Endothelial cell of umbilical vein (primary cell): ENCODE results near the gene CENATAC. TPM values are rescaled to one million over a fixed set of nuclear protein-coding genes. Genes with fewer than 3 reads are reported as not detected.

Source experiments
- BruUV-seq: library from RNA; stranded (reverse); fragments of 400-500 nt; replicated peaks from 2 replicates; lab custom pipeline; 2021; lab: Mats Ljungman, UMichigan
- CTCF ChIA-PET: fragments of 300-600, 350-600 bp; sonication (Branson Sonifier 250); formaldehyde crosslinking; loops from one replicate; lab custom pipeline; 2021; ENCODE audit warnings: antibody characterized with exemption, inconsistent platforms; lab: Charles Lee
- POLR2A ChIA-PET: fragments of 300-600, 350-600 bp; sonication (Branson Sonifier 250); formaldehyde crosslinking; loops from one replicate; lab custom pipeline; 2021; ENCODE audit warnings: antibody characterized with exemption, inconsistent platforms; lab: Charles Lee
- DNase-seq: peaks from one replicate; pipeline ENCODE4 v3.0.0-alpha.2; 2011; ENCODE audit warnings: low read depth, low spot score
- FAIRE-seq: peaks from 2 replicates; lab custom pipeline; 2011; peaks lifted over from hg19 to GRCh38; lab: Jason Lieb, UNC
- H2AFZ ChIP-seq: 2 replicates; pipeline ENCODE4 v1.6.0; 2012; ENCODE audit warnings: low read depth, low read length, control low read depth, inconsistent platforms
- H3K27ac ChIP-seq: 2 replicates; pipeline ENCODE4 v1.5.1; 2011; ENCODE audit warnings: low read depth, mild to moderate bottlenecking, control low read depth, low read length, moderate library complexity; ENCODE audit not compliant: insufficient read depth
- H3K27me3 ChIP-seq, 2 experiments: 2 replicates each; pipeline versions ENCODE4 v1.6.0 to v1.6.1; 2011; ENCODE audit warnings: low read length in 2 of 2, mixed read lengths in 1 of 2; ENCODE audit not compliant: control insufficient read depth in 2 of 2, insufficient read depth in 2 of 2
- H3K36me3 ChIP-seq, 2 experiments: 2 replicates in 1 of 2; 3 replicates in 1 of 2; pipeline ENCODE4 v1.5.1; 2011; ENCODE audit warnings: low read length in 2 of 2, mild to moderate bottlenecking in 1 of 2, moderate library complexity in 1 of 2; ENCODE audit not compliant: control insufficient read depth in 2 of 2, insufficient read depth in 2 of 2; ENCODE audit errors: extremely low read depth in 1 of 2
- H3K4me1 ChIP-seq: 3 replicates; pipeline ENCODE4 v1.5.1; 2011; ENCODE audit warnings: mild to moderate bottlenecking, low read length; ENCODE audit not compliant: control insufficient read depth, insufficient read depth; ENCODE audit errors: extremely low read depth
- H3K4me2 ChIP-seq: 2 replicates; pipeline ENCODE4 v1.6.1; 2011; ENCODE audit warnings: low read length, control low read depth, mixed read lengths; ENCODE audit not compliant: insufficient read depth
- H3K4me3 ChIP-seq, 3 experiments: fragments of 200-600 bp in 1 of 3; sonication (generic), shearing (Covaris generic) in 1 of 3; replicated peaks in 1 of 3; 2 replicates each; pipeline ENCODE4 v1.5.1; 2011 to 2016; ENCODE audit warnings: control low read depth in 3 of 3, low read length in 3 of 3, mild to moderate bottlenecking in 2 of 3, inconsistent platforms in 1 of 3, low read depth in 1 of 3, moderate library complexity in 1 of 3; ENCODE audit not compliant: insufficient read depth in 1 of 3
- H3K79me2 ChIP-seq: 2 replicates; pipeline ENCODE4 v1.6.0; 2012; ENCODE audit warnings: low read length, inconsistent platforms; ENCODE audit not compliant: control insufficient read depth, insufficient read depth
- H3K9ac ChIP-seq: replicated peaks from 2 replicates; pipeline ENCODE3; 2011; ENCODE audit warnings: low read length, control low read depth; ENCODE audit not compliant: insufficient read depth; ENCODE audit errors: extremely low read depth
- H3K9me1 ChIP-seq: replicated peaks from 3 replicates; pipeline ENCODE4 v1.6.0; 2011; ENCODE audit warnings: mild to moderate bottlenecking, low read length; ENCODE audit not compliant: control insufficient read depth, insufficient read depth; ENCODE audit errors: extremely low read depth
- H3K9me3 ChIP-seq: replicated peaks from 2 replicates; pipeline ENCODE4 v1.5.1; 2012; ENCODE audit warnings: low read length, inconsistent platforms; ENCODE audit not compliant: control insufficient read depth, insufficient read depth
- H4K20me1 ChIP-seq: replicated peaks from 2 replicates; pipeline ENCODE3; 2011; ENCODE audit warnings: mild to moderate bottlenecking, low read length; ENCODE audit not compliant: control insufficient read depth, insufficient read depth; ENCODE audit errors: extremely low read depth
- CTCF ChIP-seq, 2 donors: IDR thresholded peaks; 1 replicate in 1 of 2; 2 replicates in 1 of 2; pipeline ENCODE4 v1.5.1; 2011; ENCODE audit warnings: low read length in 2 of 2, mild to moderate bottlenecking in 2 of 2, moderate library complexity in 2 of 2, control low read depth in 1 of 2, inconsistent platforms in 1 of 2, low read depth in 1 of 2; ENCODE audit not compliant: insufficient read depth in 1 of 2; ENCODE audit errors: extremely low read depth in 1 of 2
- EZH2 ChIP-seq: IDR thresholded peaks from 2 replicates; pipeline ENCODE4 v1.6.1; 2012; ENCODE audit warnings: borderline replicate concordance, low read depth, mild to moderate bottlenecking, moderate library complexity, low read length, inconsistent platforms; ENCODE audit not compliant: severe bottlenecking
- FOS ChIP-seq: IDR thresholded peaks from 2 replicates; pipeline ENCODE4 v1.6.1; 2011; ENCODE audit warnings: mild to moderate bottlenecking, low read length, moderate library complexity, borderline replicate concordance; ENCODE audit not compliant: insufficient read depth
- GATA2 ChIP-seq: IDR thresholded peaks from 2 replicates; pipeline ENCODE4 v1.7.0; 2011; ENCODE audit warnings: low read depth, mild to moderate bottlenecking, moderate library complexity, mixed read lengths, low read length; ENCODE audit not compliant: insufficient read length, insufficient read depth
- JUN ChIP-seq: IDR thresholded peaks from 2 replicates; pipeline ENCODE4 v1.6.1; 2011; ENCODE audit warnings: borderline replicate concordance, low read depth; ENCODE audit not compliant: insufficient read length, insufficient read depth
- MAX ChIP-seq: IDR thresholded peaks from 2 replicates; pipeline ENCODE4 v1.6.1; 2011; ENCODE audit not compliant: insufficient read depth, insufficient read length
- MYC ChIP-seq: IDR thresholded peaks from one replicate; pipeline ENCODE4 v1.6.1; 2011; ENCODE audit warnings: mild to moderate bottlenecking, low read depth, low read length
- POLR2A ChIP-seq: IDR thresholded peaks from 2 replicates; pipeline ENCODE4 v1.6.1; 2012; ENCODE audit warnings: low read depth, mild to moderate bottlenecking, control low read depth, low read length
- POLR2AphosphoS5 ChIP-seq: IDR thresholded peaks from 2 replicates; pipeline ENCODE4 v1.6.1; 2012; ENCODE audit warnings: low read depth, mild to moderate bottlenecking, control low read depth, low read length, moderate library complexity; ENCODE audit not compliant: insufficient read depth
- dilution Hi-C: fragments of 300-500 bp; cut with MboI; formaldehyde crosslinking; loops from one replicate; pipeline ENCODE4 v1.15.0; 2019; ENCODE audit warnings: low sequenced_read_pairs; ENCODE audit not compliant: extremely low pct_ligation_motif_present
- intact Hi-C: fragments of 100-400 bp; cut with micrococcal nuclease; formaldehyde crosslinking; loops from one replicate; pipeline ENCODE4 v1.10.0; 2022
- polyA plus RNA-seq, 4 experiments: library from polyadenylated mRNA; depleted of rRNA in 3 of 4; stranded (reverse) in 3 of 4; unstranded in 1 of 4; fragments of >200 nt; gene quantifications; 2 replicates each; pipeline versions ENCODE4 v1.2.1 to v1.2.3, GENCODE V29; 2011 to 2012; ENCODE audit warnings: missing spikeins in 1 of 4
- total RNA-seq: library from RNA; stranded (reverse); gene quantifications from 2 replicates; pipeline ENCODE4 v1.2.3, GENCODE V29; 2021

Gene CENATAC
- total and polyA plus RNA-seq, 2 donors (not counting 3 experiments of a cell fraction or from before 2014, with no cell fraction given): 14.2 to 41.8 TPM

DNA sequence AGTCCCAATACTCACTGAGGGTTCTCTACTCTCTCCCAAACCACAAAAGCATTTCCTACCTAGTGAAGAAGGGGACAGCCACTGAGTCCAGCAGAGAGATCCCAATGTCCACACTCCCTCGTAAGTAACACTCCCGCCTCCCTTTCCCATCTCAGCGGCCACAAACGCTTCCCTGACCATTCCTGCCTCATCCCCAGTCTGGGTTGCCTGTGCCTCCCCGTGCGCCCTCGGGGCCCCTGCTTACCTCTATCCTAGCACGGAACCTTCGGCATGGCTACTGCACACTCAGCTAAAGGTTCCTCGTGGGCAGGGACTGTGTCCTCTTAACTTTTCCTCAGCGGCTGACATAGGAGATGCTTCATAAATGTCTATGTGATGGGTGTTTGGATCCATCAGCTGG is 40.4 kb upstream of the CENATAC start:
- Histone ChIP-seq H3K4me1 (no peaks in the 10 kb centered on the region), H3K9me3 (no peaks in the 10 kb centered on the region), H3K4me2 (no peak overlapping the region), H3K79me2 (no peaks in the 10 kb centered on the region), H4K20me1 (no peaks in the 10 kb centered on the region), H3K36me3 (no peaks in the 10 kb centered on the region), H3K9me1 (no peaks in the 10 kb centered on the region), H3K4me3 (no peak overlapping the region), H3K27me3 (peaks cover 3 to 5% of the 10 kb centered on the region in 2 experiments), H3K9ac (no peak overlapping the region), H2AFZ (no peak overlapping the region), H3K27ac (no peak overlapping the region)
- FAIRE-seq (no peak), DNase-seq (no peak)
- POLR2A ChIA-PET: no interaction called here
- TF ChIP-seq MYC: no peak
- TF ChIP-seq POLR2AphosphoS5: no peak
- TF ChIP-seq GATA2: no peak
- no peak for TF ChIP-seq MAX
- no peak for TF ChIP-seq CTCF (IDR thresholded peaks at IDR 0.05; ENCODE audit: extremely low read depth in 1 of 2, insufficient read depth in 1 of 2, low read depth in 1 of 2, low read length in 2 of 2)
- intact Hi-C loops: no loop called here
- dilution Hi-C loops: no loop called here
- BruUV-seq: no TSS peak
- CTCF ChIA-PET: interaction anchor here (0.5 to 2.8 kb wide), 16 partner anchors 7 to 298 kb away, joined by 3 to 45 read pairs (median 5); partner anchors contain the start of gene DDX6

GRCh38 chr11:118957968-118958367 is 40.0 kb upstream of the CENATAC start:
- Histone ChIP-seq H3K36me3 (no peaks in the 10 kb centered on the region), H3K4me1 (no peaks in the 10 kb centered on the region), H2AFZ (no peak overlapping the region), H3K9me3 (no peaks in the 10 kb centered on the region), H3K27ac (no peak overlapping the region), H3K4me2 (no peak overlapping the region), H3K79me2 (no peaks in the 10 kb centered on the region), H3K9me1 (no peaks in the 10 kb centered on the region), H4K20me1 (no peaks in the 10 kb centered on the region), H3K27me3 (peaks cover 3 to 5% of the 10 kb centered on the region in 2 experiments), H3K4me3 (no peak overlapping the region), H3K9ac (no peak overlapping the region)
- dilution Hi-C loops (no loop called here), intact Hi-C loops (no loop called here)
- no TSS peak for BruUV-seq
- ChIA-PET CTCF (interaction anchor here (1.1 to 2.8 kb wide), 9 partner anchors 9 to 298 kb away, joined by 3 to 45 read pairs (median 5); partner anchors contain the start of gene DDX6), POLR2A (no interaction called here)
- TF ChIP-seq JUN: no peak
- no peak for TF ChIP-seq EZH2
- TF ChIP-seq POLR2AphosphoS5: no peak
- TF ChIP-seq POLR2A: no peak
- TF ChIP-seq MYC: no peak
- no peak for TF ChIP-seq FOS
- TF ChIP-seq GATA2: no peak
- TF ChIP-seq MAX: no peak
- TF ChIP-seq CTCF (IDR thresholded peaks at IDR 0.05; ENCODE audit: extremely low read depth in 1 of 2, insufficient read depth in 1 of 2, low read depth in 1 of 2, low read length in 2 of 2): no peak
- FAIRE-seq (no peak), DNase-seq (no peak)
